A549 (cell line): ENCODE results near the gene TMEM54. TPM values are rescaled to one million over a fixed set of nuclear protein-coding genes. Genes with fewer than 3 reads are reported as not detected.

Source experiments
- ATAC-seq, 2 experiments: fragments of 200-7000 bp in 1 of 2; fragments of >200 bp in 1 of 2; cut with Nextera tagmentation in 1 of 2; cut with Tn5 transposase in 1 of 2; 3 replicates each; pipeline versions ENCODE4 v1.8.0 to v1.9.1; 2018 to 2020; ENCODE audit warnings: mild to moderate bottlenecking in 1 of 2, moderate library complexity in 1 of 2
- CTCF ChIA-PET: fragments of 300-600 bp; sonication (Branson Sonifier 250); formaldehyde crosslinking; extraction: SDS; loops from one replicate; lab custom pipeline; 2021; ENCODE audit warnings: antibody characterized with exemption, inconsistent platforms; lab: Yijun Ruan, JAX
- POLR2A ChIA-PET: fragments of 350-600 bp; formaldehyde crosslinking; extraction: SDS; loops from one replicate; lab custom pipeline; 2021; ENCODE audit warnings: antibody characterized with exemption, inconsistent platforms; lab: Yijun Ruan, JAX
- DNase-seq, 2 experiments: peaks; one replicate each; pipeline versions ENCODE4 v3.0.0 to v3.0.0-alpha.2; 2011 to 2016; ENCODE audit warnings: low read depth in 1 of 2, low spot score in 1 of 2
- FAIRE-seq: peaks from 2 replicates; lab custom pipeline; 2011; peaks lifted over from hg19 to GRCh38; lab: Jason Lieb, UNC
- H3K27ac ChIP-seq, 2 experiments: fragments of >200 bp; sonication (Bioruptor Twin); formaldehyde crosslinking; 3 replicates each; pipeline ENCODE4 v1.5.1; 2016 to 2017
- H3K4me1 ChIP-seq: fragments of >200 bp; sonication (Bioruptor Twin); formaldehyde crosslinking; 3 replicates; pipeline ENCODE4 v1.6.1; 2016
- H3K4me2 ChIP-seq: fragments of >200 bp; sonication (Bioruptor Twin); formaldehyde crosslinking; 3 replicates; pipeline ENCODE4 v1.6.1; 2016
- H3K4me3 ChIP-seq: fragments of >200 bp; sonication (Bioruptor Twin); formaldehyde crosslinking; 3 replicates; pipeline ENCODE4 v1.5.1; 2016
- H3K9me3 ChIP-seq: fragments of >200 bp; sonication (Bioruptor Twin); formaldehyde crosslinking; 3 replicates; pipeline ENCODE4 v1.6.1; 2016
- CBX2 ChIP-seq: fragments of 200-600 bp; sonication (generic); IDR thresholded peaks from 2 replicates; pipeline ENCODE4 v1.6.1; 2016; ENCODE audit warnings: low read depth, mild to moderate bottlenecking, borderline replicate concordance
- CBX8 ChIP-seq: fragments of 200-600 bp; sonication (generic); IDR thresholded peaks from 2 replicates; pipeline ENCODE4 v1.6.1; 2016
- CEBPB ChIP-seq, 2 experiments: fragments of >200 bp in 1 of 2; sonication (Bioruptor Twin) in 1 of 2; formaldehyde crosslinking in 1 of 2; IDR thresholded peaks; 2 replicates each; pipeline ENCODE4 v1.6.1; 2012 to 2016
- EHF ChIP-seq: fragments of 250-450 bp; sonication (Bioruptor Pico); IDR thresholded peaks from 2 replicates; pipeline ENCODE4 v1.5.0; 2020; ENCODE audit warnings: mild to moderate bottlenecking
- ESRRA ChIP-seq: fragments of 150-350 bp; IDR thresholded peaks from 2 replicates; pipeline ENCODE4 v1.6.1; 2014; ENCODE audit warnings: mild to moderate bottlenecking, low read length, borderline replicate concordance
- FOXS1 ChIP-seq: fragments of 250-450 bp; sonication (Bioruptor Pico); IDR thresholded peaks from 2 replicates; pipeline ENCODE4 v1.5.0; 2020; ENCODE audit warnings: mild to moderate bottlenecking, moderate library complexity
- HDAC2 ChIP-seq: fragments of 200-600 bp; sonication (generic); IDR thresholded peaks from 2 replicates; pipeline ENCODE4 v1.6.1; 2016
- HOXB5 ChIP-seq: fragments of 250-450 bp; sonication (Bioruptor Pico); IDR thresholded peaks from 2 replicates; pipeline ENCODE4 v1.5.0; 2020; ENCODE audit warnings: mild to moderate bottlenecking, moderate library complexity
- KDM1A ChIP-seq: fragments of 200-600 bp; sonication (generic); IDR thresholded peaks from 2 replicates; pipeline ENCODE4 v1.6.1; 2016; ENCODE audit warnings: low read depth, mild to moderate bottlenecking
- KDM5A ChIP-seq: fragments of 200-600 bp; sonication (generic); IDR thresholded peaks from 2 replicates; pipeline ENCODE4 v1.6.1; 2016; ENCODE audit warnings: antibody characterized with exemption, mild to moderate bottlenecking
- MAFK ChIP-seq: fragments of 450-650 bp; IDR thresholded peaks from 2 replicates; pipeline ENCODE4 v1.6.1; 2014; ENCODE audit not compliant: partially characterized antibody
- MAZ ChIP-seq: fragments of 150-350 bp; IDR thresholded peaks from 2 replicates; pipeline ENCODE4 v1.6.1; 2014; ENCODE audit warnings: antibody characterized with exemption, low read depth, low read length, borderline replicate concordance
- MYC ChIP-seq: IDR thresholded peaks from 2 replicates; pipeline ENCODE4 v1.6.1; 2012; ENCODE audit warnings: mild to moderate bottlenecking, inconsistent platforms, low read length, improper control_type of control experiment, borderline replicate concordance
- NFE2L2 ChIP-seq: fragments of 150-350 bp; conservative IDR thresholded peaks from 2 replicates; pipeline ENCODE4 v1.6.1; 2014; ENCODE audit warnings: low read length
- NPAS2 ChIP-seq: fragments of 250-450 bp; sonication (Bioruptor Pico); IDR thresholded peaks from 2 replicates; pipeline ENCODE4 v1.8.0; 2022; ENCODE audit warnings: mild to moderate bottlenecking, moderate library complexity, borderline replicate concordance
- POLR2A ChIP-seq: IDR thresholded peaks from 2 replicates; pipeline ENCODE4 v1.6.1; 2012; ENCODE audit warnings: mild to moderate bottlenecking, low read length
- RCOR1 ChIP-seq: fragments of 150-350 bp; IDR thresholded peaks from 2 replicates; pipeline ENCODE4 v1.6.1; 2014; ENCODE audit warnings: antibody characterized with exemption, low read length, low read depth
- TFCP2L1 ChIP-seq: fragments of 250-450 bp; sonication (Bioruptor Pico); IDR thresholded peaks from 2 replicates; pipeline ENCODE4 v1.5.0; 2021; ENCODE audit warnings: mild to moderate bottlenecking
- TP53 ChIP-seq: fragments of 250-450 bp; sonication (Bioruptor Pico); IDR thresholded peaks from 2 replicates; pipeline ENCODE4 v1.5.0; 2021; ENCODE audit warnings: mild to moderate bottlenecking, moderate library complexity
- ZNF302 ChIP-seq: fragments of 250-450 bp; sonication (Bioruptor Pico); IDR thresholded peaks from 2 replicates; pipeline ENCODE4 v1.9.0; 2021; ENCODE audit warnings: inconsistent platforms, mild to moderate bottlenecking, moderate library complexity
- ZSCAN20 ChIP-seq: fragments of 250-450 bp; sonication (Bioruptor Pico); IDR thresholded peaks from 2 replicates; pipeline ENCODE4 v1.8.0; 2022; ENCODE audit warnings: mild to moderate bottlenecking, moderate library complexity
- WGBS: methylation state at CpG from one replicate; pipeline ENCODE4 v1.1.6; 2017; ENCODE audit errors: missing lambda C conversion rate; 5-methylcytosine and 5-hydroxymethylcytosine counted together
- polyA plus RNA-seq, 4 experiments: library from polyadenylated mRNA; depleted of rRNA in 3 of 4; stranded (reverse); fragments of >200 nt; fragmentation: RNase III in 1 of 4; extraction: RNeasy Plus Mini Kit Qiagen cat#74134 plus additional on column Dnase treatment in 1 of 4; gene quantifications; 2 replicates in 3 of 4; 3 replicates in 1 of 4; pipeline ENCODE4 v1.2.3, GENCODE V29; 2011 to 2017
- TF ChIP-seq, protein P1 (sequence below): fragments of >200 bp; sonication (Bioruptor Twin); formaldehyde crosslinking; IDR thresholded peaks from 3 replicates; pipeline ENCODE4 v1.5.1; 2016
- TF ChIP-seq, protein P2 (sequence below): fragments of 150-350 bp; IDR thresholded peaks from 2 replicates; pipeline ENCODE4 v1.6.1; 2014; ENCODE audit warnings: low read depth, mild to moderate bottlenecking, low read length
- TF ChIP-seq, protein P3 (sequence below): IDR thresholded peaks from 2 replicates; pipeline ENCODE4 v1.6.1; 2012
- TF ChIP-seq, protein P4 (sequence below): IDR thresholded peaks from 2 replicates; pipeline ENCODE4 v1.6.1; 2012; ENCODE audit warnings: low read depth, borderline replicate concordance

TMEM54 gene
- polyA plus RNA-seq, 2 of the 4 experiments (the other 2 are of a cell fraction), result 22.1 to 29.7 TPM

DNA sequence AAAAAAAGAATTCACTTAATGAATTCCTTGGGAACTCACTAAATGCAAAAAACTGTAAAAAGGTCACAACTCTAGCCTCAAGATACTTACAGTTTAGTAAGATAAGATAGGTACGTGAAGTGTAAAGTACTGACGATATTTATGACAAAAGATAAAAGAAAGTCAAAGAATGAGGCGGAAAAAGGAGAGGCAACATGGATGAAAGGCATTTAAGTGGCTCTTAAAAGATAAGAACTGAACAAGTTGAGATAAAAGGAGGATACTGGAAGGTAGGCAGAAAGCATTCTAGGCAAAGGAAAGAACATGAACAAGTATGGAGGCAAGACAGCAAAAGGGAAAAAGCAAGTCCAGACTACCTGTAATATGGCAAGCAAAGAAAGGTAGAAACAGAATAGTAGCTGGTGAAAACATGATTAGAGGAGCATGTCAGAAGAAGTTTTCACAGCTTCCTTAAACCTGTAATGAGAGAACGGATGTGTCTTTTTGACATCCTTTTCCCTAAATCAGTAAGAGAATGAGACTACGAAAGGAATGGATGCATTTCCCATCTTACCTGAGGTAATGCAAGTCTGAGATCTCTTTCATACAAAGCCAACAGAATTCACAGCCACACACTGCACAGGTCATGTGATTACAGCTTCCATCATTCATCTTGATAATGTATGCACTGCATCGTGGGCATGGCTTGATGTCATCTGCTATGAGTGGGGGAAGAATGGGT lies 46.6 kb upstream of the TMEM54 start:
- H3K27ac ChIP-seq, result peak overlapping the region; percentile 61 to 69
- no peak for TF ChIP-seq EHF
- FAIRE-seq, result no peak
- no peak for DNase-seq
- no peaks in the 10 kb centered on the region for H3K9me3 ChIP-seq
- POLR2A ChIA-PET, result interaction anchor here (1.2 to 1.4 kb wide), 2 partner anchors 16 to 33 kb away, joined by 3 to 7 read pairs; partner anchors contain the start of gene RNF19B
- no peak overlapping the region for H3K4me3 ChIP-seq
- ATAC-seq, result 0 out of 6 replicates have a peak, but pooled peaks of 1 of the 2 experiments have one; percentile 28
- WGBS, result 92% methylated on average over 6 of the region's 6 CpGs
- H3K4me2 ChIP-seq, result peak overlapping the region; percentile 89; the same call in 2 of the 3 replicates
- peaks cover 29% of the 10 kb centered on the region for H3K4me1 ChIP-seq
- CTCF ChIA-PET, result interaction anchor here (1.1 to 4.2 kb wide), 4 partner anchors 14 to 179 kb away, joined by 3 to 21 read pairs (median 4); no protein-coding TSS in a partner anchor

DNA sequence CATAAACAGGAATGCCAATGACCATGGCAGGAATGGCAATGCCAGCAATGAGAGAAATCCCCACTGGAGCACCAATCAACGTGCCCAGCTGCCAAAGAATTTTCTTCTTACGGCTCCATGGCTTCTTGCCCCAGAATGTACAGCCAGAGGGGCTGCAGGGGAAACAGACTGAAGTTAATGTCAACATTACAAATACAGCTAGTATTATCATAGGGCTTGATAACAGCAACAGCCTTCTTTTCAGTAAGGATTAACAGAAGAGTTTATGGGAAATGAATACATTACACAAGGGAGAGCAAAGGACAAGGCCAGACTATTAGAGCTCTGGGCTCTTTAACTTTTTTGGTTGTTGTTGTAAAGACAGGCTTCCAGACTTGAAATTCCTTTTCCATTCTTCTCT lies 45.2 kb upstream of the TMEM54 start:
- H3K4me3 ChIP-seq, result no peak overlapping the region
- DNase-seq (no peak), FAIRE-seq (no peak), ATAC-seq (no peak)
- ChIA-PET CTCF (interaction anchor here (0.9 to 1.8 kb wide), 4 partner anchors 13 to 109 kb away, joined by 3 to 5 read pairs (median 4); no protein-coding TSS in a partner anchor), POLR2A (interaction anchor here (1.1 kb wide), 1 partner anchor 19 kb away, joined by 3 read pairs; no protein-coding TSS in a partner anchor)
- H3K9me3 ChIP-seq, result no peaks in the 10 kb centered on the region
- TF ChIP-seq MAZ (no peak), RCOR1 (no peak), HDAC2 (no peak), KDM1A (no peak), CBX8 (no peak)
- TF ChIP-seq, protein P1, sequence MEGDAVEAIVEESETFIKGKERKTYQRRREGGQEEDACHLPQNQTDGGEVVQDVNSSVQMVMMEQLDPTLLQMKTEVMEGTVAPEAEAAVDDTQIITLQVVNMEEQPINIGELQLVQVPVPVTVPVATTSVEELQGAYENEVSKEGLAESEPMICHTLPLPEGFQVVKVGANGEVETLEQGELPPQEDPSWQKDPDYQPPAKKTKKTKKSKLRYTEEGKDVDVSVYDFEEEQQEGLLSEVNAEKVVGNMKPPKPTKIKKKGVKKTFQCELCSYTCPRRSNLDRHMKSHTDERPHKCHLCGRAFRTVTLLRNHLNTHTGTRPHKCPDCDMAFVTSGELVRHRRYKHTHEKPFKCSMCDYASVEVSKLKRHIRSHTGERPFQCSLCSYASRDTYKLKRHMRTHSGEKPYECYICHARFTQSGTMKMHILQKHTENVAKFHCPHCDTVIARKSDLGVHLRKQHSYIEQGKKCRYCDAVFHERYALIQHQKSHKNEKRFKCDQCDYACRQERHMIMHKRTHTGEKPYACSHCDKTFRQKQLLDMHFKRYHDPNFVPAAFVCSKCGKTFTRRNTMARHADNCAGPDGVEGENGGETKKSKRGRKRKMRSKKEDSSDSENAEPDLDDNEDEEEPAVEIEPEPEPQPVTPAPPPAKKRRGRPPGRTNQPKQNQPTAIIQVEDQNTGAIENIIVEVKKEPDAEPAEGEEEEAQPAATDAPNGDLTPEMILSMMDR, result no peak
- H3K4me1 ChIP-seq, result peaks cover 31% of the 10 kb centered on the region
- WGBS, result 93% methylated on average over 2 of the region's 2 CpGs
- no peak overlapping the region for H3K4me2 ChIP-seq
- no peak overlapping the region for H3K27ac ChIP-seq

DNA sequence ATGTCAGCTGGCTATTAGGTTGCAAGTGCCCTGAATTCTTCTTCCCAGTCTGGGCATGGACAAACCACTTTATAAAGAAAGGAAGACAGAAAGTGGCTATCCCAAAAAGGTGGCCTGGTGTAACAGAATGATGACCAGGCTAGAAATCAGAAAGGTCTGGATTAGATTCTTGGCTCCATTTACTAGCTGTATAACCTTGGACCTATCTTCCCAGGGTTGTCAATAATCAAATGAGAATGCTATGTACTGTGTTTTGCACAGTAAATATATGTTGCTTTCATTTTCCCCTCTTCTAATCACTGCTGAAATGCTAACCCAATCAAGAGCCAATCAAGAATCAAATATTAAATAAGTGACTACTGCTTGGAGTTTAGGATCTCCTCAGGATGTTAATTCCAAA lies 43.0 kb upstream of the TMEM54 start:
- no peak overlapping the region for H3K4me3 ChIP-seq
- no peak overlapping the region for H3K4me2 ChIP-seq
- ATAC-seq (no peak), DNase-seq (no peak), FAIRE-seq (no peak)
- TF ChIP-seq, protein P2, sequence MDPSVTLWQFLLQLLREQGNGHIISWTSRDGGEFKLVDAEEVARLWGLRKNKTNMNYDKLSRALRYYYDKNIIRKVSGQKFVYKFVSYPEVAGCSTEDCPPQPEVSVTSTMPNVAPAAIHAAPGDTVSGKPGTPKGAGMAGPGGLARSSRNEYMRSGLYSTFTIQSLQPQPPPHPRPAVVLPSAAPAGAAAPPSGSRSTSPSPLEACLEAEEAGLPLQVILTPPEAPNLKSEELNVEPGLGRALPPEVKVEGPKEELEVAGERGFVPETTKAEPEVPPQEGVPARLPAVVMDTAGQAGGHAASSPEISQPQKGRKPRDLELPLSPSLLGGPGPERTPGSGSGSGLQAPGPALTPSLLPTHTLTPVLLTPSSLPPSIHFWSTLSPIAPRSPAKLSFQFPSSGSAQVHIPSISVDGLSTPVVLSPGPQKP, result no peak
- TF ChIP-seq HDAC2 (no peak), TFCP2L1 (no peak), CEBPB (IDR thresholded peaks at IDR 0.05) (no peak), NFE2L2 (no peak), NPAS2 (no peak), ZSCAN20 (CRISPR knock-in tag) (no peak), CBX2 (no peak), EHF (no peak)
- ChIA-PET CTCF (interaction anchor here (1.1 to 4.7 kb wide), 6 partner anchors 11 to 111 kb away, joined by 3 to 21 read pairs (median 6); partner anchors contain the start of gene HPCA), POLR2A (interaction anchor here (2.1 kb wide), 1 partner anchor 20 kb away, joined by 8 read pairs; the partner anchor contains the start of gene RNF19B)
- peaks cover 30% of the 10 kb centered on the region for H3K4me1 ChIP-seq
- H3K27ac ChIP-seq, result no peak overlapping the region
- H3K9me3 ChIP-seq, result no peaks in the 10 kb centered on the region

DNA sequence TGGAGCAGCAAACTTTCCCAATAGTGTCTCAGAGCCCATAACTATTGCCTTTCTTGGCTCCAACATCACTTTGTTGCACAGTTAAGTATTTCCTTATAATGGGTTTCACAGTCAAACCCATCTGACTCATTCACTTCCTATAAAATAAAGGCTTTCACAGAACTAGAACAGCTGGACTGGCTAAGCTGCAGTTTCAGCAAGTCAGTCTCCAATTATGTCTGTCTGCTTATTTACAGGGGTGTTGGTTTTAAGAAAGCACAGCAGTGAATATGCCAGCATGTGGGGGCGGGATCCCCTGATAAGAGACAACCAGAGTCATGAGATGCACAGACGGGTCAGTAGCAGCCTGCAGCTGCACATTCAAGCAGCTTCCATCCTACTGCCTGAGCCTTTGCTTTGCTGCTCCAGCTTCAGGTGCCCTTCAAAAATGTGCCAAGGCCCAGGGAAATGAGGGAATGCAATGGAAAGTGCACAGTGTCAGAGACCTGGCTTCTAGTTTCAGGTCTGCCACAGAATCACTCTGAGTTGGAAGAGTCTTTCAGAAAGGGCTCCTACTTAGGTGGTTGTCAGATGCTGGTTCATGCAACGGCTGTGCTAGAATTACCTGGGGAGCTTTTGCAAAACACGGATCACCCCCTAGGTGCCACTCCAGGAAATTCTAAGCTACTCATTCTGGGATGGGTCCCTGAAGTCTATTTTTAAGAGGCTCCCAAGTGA lies 38.6 kb upstream of the TMEM54 start:
- no peaks in the 10 kb centered on the region for H3K9me3 ChIP-seq
- H3K4me3 ChIP-seq, result no peak overlapping the region
- H3K4me2 ChIP-seq, result 0 out of 3 replicates have a peak overlapping the region, but pooled peaks have one; percentile 1
- ATAC-seq (0 out of 6 replicates have a peak, but pooled peaks of 1 of the 2 experiments have one; percentile 18), DNase-seq (no peak), FAIRE-seq (no peak)
- ChIA-PET CTCF (interaction anchor here (0.8 to 4.7 kb wide), 6 partner anchors 22 to 674 kb away, joined by 3 to 21 read pairs (median 3); partner anchors contain the start of gene RNF19B), POLR2A (interaction anchor here (1.1 to 1.2 kb wide), 2 partner anchors 24 to 25 kb away, joined by 3 to 4 read pairs; no protein-coding TSS in a partner anchor)
- peak overlapping the region in 1 of 2 experiments; percentile 3; a peak in 1 of 6 replicates for H3K27ac ChIP-seq
- peaks cover 38% of the 10 kb centered on the region for H3K4me1 ChIP-seq
- WGBS, result 59% methylated on average over 3 of the region's 4 CpGs
- TF ChIP-seq ZNF302 (CRISPR knock-in tag) (no peak), FOXS1 (CRISPR knock-in tag) (no peak), MAFK (no peak), POLR2A (no peak), MYC (no peak), EHF (no peak), ESRRA (no peak), TP53 (CRISPR knock-in tag) (no peak), HOXB5 (CRISPR knock-in tag) (no peak), KDM5A (no peak)
- TF ChIP-seq, protein P3, sequence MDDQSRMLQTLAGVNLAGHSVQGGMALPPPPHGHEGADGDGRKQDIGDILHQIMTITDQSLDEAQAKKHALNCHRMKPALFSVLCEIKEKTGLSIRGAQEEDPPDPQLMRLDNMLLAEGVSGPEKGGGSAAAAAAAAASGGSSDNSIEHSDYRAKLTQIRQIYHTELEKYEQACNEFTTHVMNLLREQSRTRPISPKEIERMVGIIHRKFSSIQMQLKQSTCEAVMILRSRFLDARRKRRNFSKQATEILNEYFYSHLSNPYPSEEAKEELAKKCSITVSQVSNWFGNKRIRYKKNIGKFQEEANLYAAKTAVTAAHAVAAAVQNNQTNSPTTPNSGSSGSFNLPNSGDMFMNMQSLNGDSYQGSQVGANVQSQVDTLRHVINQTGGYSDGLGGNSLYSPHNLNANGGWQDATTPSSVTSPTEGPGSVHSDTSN, result no peak
- TF ChIP-seq, protein P4, sequence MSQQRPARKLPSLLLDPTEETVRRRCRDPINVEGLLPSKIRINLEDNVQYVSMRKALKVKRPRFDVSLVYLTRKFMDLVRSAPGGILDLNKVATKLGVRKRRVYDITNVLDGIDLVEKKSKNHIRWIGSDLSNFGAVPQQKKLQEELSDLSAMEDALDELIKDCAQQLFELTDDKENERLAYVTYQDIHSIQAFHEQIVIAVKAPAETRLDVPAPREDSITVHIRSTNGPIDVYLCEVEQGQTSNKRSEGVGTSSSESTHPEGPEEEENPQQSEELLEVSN, result no peak
